ENCODE results near the gene FNDC3A. TPM values are rescaled to one million over a fixed set of nuclear protein-coding genes. Genes with fewer than 3 reads are reported as not detected.
A peak's percentile ranks its signal among the peaks of the same experiment; 100 is the strongest.

FNDC3A gene
- total and polyA plus RNA-seq, 2 experiments from 2014 or later = 19.5 to 50.4 TPM

GRCh38 chr13:49214917-49215376, 239.2 kb downstream of the FNDC3A start:
- 45 to 48% methylated on average over 6 of the region's 6 CpGs for WGBS, 2 experiments (ENCODE audit: low coverage in 1 of 2, low lambda C conversion rate in 2 of 2, missing lambda C conversion rate in 2 of 2)
- Histone ChIP-seq H3K9me3 (ENCODE audit: low read depth) (no peaks in the 10 kb centered on the region), H3K9ac (no peak overlapping the region), H2AFZ (no peak overlapping the region), H3K4me3 (no peak overlapping the region), H3F3A (ENCODE audit: insufficient read depth) (peaks cover 18% of the 10 kb centered on the region), H3K27me3 (replicated peaks; ENCODE audit: insufficient read depth) (peaks cover 28% of the 10 kb centered on the region), H3K79me2 (ENCODE audit: insufficient read depth) (no peaks in the 10 kb centered on the region), H4K20me1 (ENCODE audit: insufficient read depth) (no peaks in the 10 kb centered on the region), H3K9me2 (ENCODE audit: insufficient read depth) (no peaks in the 10 kb centered on the region), H3K36me3 (ENCODE audit: low read depth) (no peaks in the 10 kb centered on the region; the same call in 1 of the 2 replicates), H3K27ac (no peak overlapping the region), H3K4me1 (ENCODE audit: insufficient read depth) (no peaks in the 10 kb centered on the region), H3K4me2 (ENCODE audit: unreplicated experiment) (no peak overlapping the region)
- in situ Hi-C loops (cut with MboI) = no loop called here
- TF ChIP-seq EZH2phosphoT487 (IDR thresholded peaks at IDR 0.05; ENCODE audit: insufficient read depth, low read depth) (no peak), EZH2 (IDR thresholded peaks at IDR 0.05; ENCODE audit: insufficient read depth, poor library complexity, severe bottlenecking) (no peak)
- DNase-seq = peak; percentile 24

GRCh38 chr13:49216334-49216733, 240.6 kb downstream of the FNDC3A start:
- H3K9me2 ChIP-seq (ENCODE audit: insufficient read depth) = no peaks in the 10 kb centered on the region
- H3K4me1 ChIP-seq (ENCODE audit: insufficient read depth) = no peaks in the 10 kb centered on the region
- no peak overlapping the region for H3K4me3 ChIP-seq
- no peaks in the 10 kb centered on the region for H4K20me1 ChIP-seq (ENCODE audit: insufficient read depth)
- H3K9me3 ChIP-seq (ENCODE audit: low read depth) = no peaks in the 10 kb centered on the region
- H3K36me3 ChIP-seq (ENCODE audit: low read depth) = no peaks in the 10 kb centered on the region; the same call in 1 of the 2 replicates
- no peak overlapping the region for H3K27ac ChIP-seq
- H3K9ac ChIP-seq = no peak overlapping the region
- DNase-seq = no peak
- WGBS, 2 experiments (ENCODE audit: low coverage in 1 of 2, low lambda C conversion rate in 2 of 2, missing lambda C conversion rate in 2 of 2) = 78 to 84% methylated on average over 6 of the region's 6 CpGs
- H3F3A ChIP-seq (ENCODE audit: insufficient read depth) = peaks cover 18% of the 10 kb centered on the region
- no peaks in the 10 kb centered on the region for H3K79me2 ChIP-seq (ENCODE audit: insufficient read depth)
- H2AFZ ChIP-seq = no peak overlapping the region
- H3K27me3 ChIP-seq (replicated peaks; ENCODE audit: insufficient read depth) = peaks cover 41% of the 10 kb centered on the region
- no peak overlapping the region for H3K4me2 ChIP-seq (ENCODE audit: unreplicated experiment)
- in situ Hi-C loops (cut with MboI) = no loop called here
- TF ChIP-seq EZH2phosphoT487 (IDR thresholded peaks at IDR 0.05; ENCODE audit: insufficient read depth, low read depth) (no peak), EZH2 (IDR thresholded peaks at IDR 0.05; ENCODE audit: insufficient read depth, poor library complexity, severe bottlenecking) (no peak)

- Histone ChIP-seq H3K27ac (no peak overlapping the region), H3K4me3 (no peak overlapping the region), H3K27me3 (replicated peaks; ENCODE audit: insufficient read depth) (peaks cover 58% of the 10 kb centered on the region), H3K4me2 (ENCODE audit: unreplicated experiment) (no peak overlapping the region), H3K36me3 (ENCODE audit: low read depth) (no peaks in the 10 kb centered on the region), H3K4me1 (ENCODE audit: insufficient read depth) (no peaks in the 10 kb centered on the region), H3K9ac (no peak overlapping the region), H2AFZ (peak overlapping the region; percentile 37; the same call in 1 of the 2 replicates), H3K9me3 (ENCODE audit: low read depth) (no peaks in the 10 kb centered on the region), H3F3A (ENCODE audit: insufficient read depth) (peaks cover 16% of the 10 kb centered on the region), H3K79me2 (ENCODE audit: insufficient read depth) (no peaks in the 10 kb centered on the region), H3K9me2 (ENCODE audit: insufficient read depth) (no peaks in the 10 kb centered on the region), H4K20me1 (ENCODE audit: insufficient read depth) (no peaks in the 10 kb centered on the region)
- no peak for DNase-seq
- in situ Hi-C loops (cut with MboI) = no loop called here
- WGBS, 2 experiments (ENCODE audit: low coverage in 1 of 2, low lambda C conversion rate in 2 of 2, missing lambda C conversion rate in 2 of 2) = 23 to 27% methylated on average over 17 of the region's 17 CpGs
- TF ChIP-seq EZH2phosphoT487 (IDR thresholded peaks at IDR 0.05; ENCODE audit: insufficient read depth, low read depth) = no peak
- no peak for TF ChIP-seq EZH2 (IDR thresholded peaks at IDR 0.05; ENCODE audit: insufficient read depth, poor library complexity, severe bottlenecking)
Measured at GRCh38 chr13:49217962-49218492, 242.3 kb downstream of the FNDC3A start.

- Histone ChIP-seq H3K27ac (no peak overlapping the region), H3K4me1 (ENCODE audit: insufficient read depth) (no peaks in the 10 kb centered on the region), H3K9ac (no peak overlapping the region), H3K4me2 (ENCODE audit: unreplicated experiment) (no peak overlapping the region), H3K36me3 (ENCODE audit: low read depth) (no peaks in the 10 kb centered on the region), H3K27me3 (replicated peaks; ENCODE audit: insufficient read depth) (peaks cover 63% of the 10 kb centered on the region), H3F3A (ENCODE audit: insufficient read depth) (peaks cover 10% of the 10 kb centered on the region), H4K20me1 (ENCODE audit: insufficient read depth) (no peaks in the 10 kb centered on the region), H3K9me2 (ENCODE audit: insufficient read depth) (no peaks in the 10 kb centered on the region), H3K79me2 (ENCODE audit: insufficient read depth) (no peaks in the 10 kb centered on the region), H2AFZ (peak overlapping the region; percentile 37; the same call in 1 of the 2 replicates), H3K9me3 (ENCODE audit: low read depth) (no peaks in the 10 kb centered on the region), H3K4me3 (no peak overlapping the region)
- peak; percentile 36 for DNase-seq
- 14 to 18% methylated on average over 25 of the region's 25 CpGs for WGBS, 2 experiments (ENCODE audit: low coverage in 1 of 2, low lambda C conversion rate in 2 of 2, missing lambda C conversion rate in 2 of 2)
- no peak for TF ChIP-seq EZH2phosphoT487 (IDR thresholded peaks at IDR 0.05; ENCODE audit: insufficient read depth, low read depth)
- peak; percentile 64 for TF ChIP-seq EZH2 (IDR thresholded peaks at IDR 0.05; ENCODE audit: insufficient read depth, poor library complexity, severe bottlenecking)
- in situ Hi-C loops (cut with MboI) = no loop called here
Measured at GRCh38 chr13:49218493-49219051, 242.9 kb downstream of the FNDC3A start.
